HS-5 (cell line): ENCODE measurements around the gene CCL4.
"Not testable (repeated sequence)": the region's sequence is repeated elsewhere in the genome, so short reads cannot be mapped to it uniquely, and the experiment has no call there.

ENCODE experiments used
- DNase-seq: peaks from one replicate; pipeline ENCODE4 v3.0.0-alpha.2; 2012; ENCODE audit warnings: low read depth

The CCL4 gene

DNA sequence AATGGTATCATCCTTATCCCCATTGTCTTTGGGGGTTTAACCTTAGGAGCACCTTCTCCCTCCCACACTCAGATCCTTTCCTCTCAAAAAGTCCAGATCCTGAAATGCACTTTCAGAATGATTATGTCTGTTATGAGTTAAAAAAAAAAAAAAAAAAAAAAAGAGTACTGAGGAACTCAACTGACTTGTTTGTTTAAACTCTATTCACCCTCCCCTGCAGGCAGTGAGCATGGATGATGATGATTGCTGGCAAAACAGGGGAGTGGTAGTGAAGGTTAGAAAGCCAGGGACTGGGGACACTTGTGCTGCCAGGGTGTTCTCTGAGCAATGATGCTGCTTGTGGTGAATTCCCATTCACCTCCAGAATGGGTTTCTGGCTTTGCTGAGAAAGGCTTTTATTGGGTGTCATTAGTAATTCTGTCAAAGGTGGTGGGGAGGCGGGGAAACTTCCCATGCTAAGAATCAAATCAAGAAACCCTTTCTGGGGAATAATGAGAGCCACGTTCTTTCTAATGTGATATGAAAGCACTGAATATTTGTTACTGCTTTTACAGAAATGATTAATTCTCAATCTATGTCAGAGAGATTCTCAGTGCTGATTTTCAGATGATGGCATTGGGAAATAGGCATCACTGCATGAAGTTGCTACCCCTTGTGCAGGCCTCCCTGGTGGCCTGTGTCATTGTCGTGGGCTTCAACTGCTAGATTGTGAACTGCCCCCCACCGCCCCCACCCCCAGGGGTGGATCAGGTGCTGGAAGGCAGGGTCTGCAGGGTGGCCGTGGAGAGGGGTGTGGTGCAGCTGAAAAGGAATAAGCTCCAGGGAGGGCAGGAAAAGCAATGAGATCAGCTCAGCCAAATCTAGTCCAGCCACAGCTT, 14.1 kb downstream of the CCL4 start:
- DNase-seq, result no peak

DNA sequence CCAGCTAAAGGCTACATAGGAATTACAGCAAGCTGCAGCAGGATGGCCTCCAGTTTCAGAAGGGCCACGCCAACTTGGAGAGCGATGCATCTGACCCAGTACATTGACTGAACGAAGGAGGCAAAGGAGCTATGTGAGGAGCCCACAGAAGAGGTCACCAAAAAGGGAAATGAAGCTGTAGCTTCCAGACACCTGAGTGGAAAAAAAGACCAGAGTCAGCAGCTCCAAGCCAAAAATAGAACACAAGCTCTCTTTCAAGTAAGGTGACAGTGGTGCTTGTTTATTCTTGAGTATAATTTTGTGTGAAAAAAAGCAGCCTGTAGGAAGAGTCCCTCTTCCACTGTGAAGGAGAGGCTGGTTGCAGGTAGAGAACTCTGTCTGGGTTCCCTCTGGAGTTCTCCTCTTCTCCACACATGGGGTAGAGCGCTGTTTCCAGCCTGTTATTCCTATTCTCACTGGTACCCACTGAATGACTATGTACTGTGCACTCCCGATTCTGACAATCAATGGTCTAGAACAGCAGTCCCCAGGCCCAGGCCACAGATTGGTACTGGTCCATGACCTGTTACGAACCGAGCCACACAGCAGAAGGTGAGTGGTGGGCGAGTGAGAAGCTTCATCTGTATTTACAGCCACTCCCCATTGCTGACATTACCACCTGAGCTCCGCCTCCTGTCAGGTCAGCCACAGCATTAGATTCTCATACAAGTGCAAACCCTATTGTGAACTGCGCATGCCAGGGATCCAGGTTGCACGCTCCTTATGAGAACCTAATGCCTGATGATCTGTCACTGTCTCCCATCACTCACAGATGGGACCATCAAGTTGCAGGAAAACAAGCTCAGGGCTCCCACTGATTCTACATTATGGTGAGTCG, 15.1 kb downstream of the CCL4 start:
- DNase-seq, result no peak

DNA sequence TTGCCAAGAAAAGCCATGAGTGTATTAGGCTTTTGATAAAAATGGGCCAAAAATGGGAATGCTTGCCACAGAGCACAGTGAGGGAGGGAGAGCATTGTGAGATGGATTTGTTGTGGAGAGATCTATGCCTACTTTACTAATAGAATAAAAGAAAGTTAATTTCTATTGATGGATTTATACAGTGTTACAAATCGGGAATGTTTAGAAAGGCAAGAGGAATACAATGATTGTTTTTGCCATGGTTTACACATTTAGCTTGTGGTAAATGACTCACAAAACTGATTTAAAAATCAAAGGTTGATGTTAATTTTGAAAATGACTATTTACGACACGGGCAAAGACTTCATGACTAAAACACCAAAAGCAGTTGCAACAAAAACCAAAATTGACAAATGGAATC, 16.6 kb downstream of the CCL4 start:
- no peak for DNase-seq

DNA sequence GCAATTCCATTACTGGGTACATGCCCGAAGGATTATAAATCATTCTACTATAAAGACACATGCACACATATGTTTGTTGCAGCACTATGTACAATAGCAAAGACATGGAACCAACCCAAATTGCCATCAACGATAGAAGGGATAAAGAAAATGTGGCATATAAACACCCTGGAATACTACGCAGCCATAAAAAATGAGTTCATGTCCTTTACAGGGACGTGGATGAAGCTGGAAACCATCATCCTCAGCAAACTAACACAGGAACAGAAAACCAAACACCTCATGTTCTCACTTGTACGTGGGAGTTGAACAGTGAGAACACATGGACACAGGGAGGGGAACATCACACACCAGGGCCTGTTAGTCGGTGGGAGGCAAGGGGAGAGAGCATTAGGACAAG, 17.5 kb downstream of the CCL4 start:
- DNase-seq, result not testable (repeated sequence)

DNA sequence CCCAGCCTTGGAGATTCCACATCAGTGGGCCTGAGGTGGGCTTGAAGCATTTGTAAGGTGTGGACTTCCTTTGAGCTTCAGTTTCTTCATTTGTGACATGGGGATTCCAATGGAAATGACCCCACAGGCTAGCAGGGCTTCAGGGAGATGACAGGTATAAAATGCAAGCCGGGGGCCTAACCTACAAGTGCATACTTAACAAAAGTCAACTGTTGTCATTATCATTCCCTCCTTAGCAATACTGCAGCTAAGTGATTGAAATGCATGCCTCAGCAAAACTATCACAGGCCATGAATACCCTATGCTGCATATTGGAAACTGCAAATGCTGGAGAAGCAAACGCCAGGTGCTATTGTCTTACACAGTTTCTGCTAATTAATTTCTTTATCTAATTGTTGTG, 19.8 kb downstream of the CCL4 start:
- no peak for DNase-seq

DNA sequence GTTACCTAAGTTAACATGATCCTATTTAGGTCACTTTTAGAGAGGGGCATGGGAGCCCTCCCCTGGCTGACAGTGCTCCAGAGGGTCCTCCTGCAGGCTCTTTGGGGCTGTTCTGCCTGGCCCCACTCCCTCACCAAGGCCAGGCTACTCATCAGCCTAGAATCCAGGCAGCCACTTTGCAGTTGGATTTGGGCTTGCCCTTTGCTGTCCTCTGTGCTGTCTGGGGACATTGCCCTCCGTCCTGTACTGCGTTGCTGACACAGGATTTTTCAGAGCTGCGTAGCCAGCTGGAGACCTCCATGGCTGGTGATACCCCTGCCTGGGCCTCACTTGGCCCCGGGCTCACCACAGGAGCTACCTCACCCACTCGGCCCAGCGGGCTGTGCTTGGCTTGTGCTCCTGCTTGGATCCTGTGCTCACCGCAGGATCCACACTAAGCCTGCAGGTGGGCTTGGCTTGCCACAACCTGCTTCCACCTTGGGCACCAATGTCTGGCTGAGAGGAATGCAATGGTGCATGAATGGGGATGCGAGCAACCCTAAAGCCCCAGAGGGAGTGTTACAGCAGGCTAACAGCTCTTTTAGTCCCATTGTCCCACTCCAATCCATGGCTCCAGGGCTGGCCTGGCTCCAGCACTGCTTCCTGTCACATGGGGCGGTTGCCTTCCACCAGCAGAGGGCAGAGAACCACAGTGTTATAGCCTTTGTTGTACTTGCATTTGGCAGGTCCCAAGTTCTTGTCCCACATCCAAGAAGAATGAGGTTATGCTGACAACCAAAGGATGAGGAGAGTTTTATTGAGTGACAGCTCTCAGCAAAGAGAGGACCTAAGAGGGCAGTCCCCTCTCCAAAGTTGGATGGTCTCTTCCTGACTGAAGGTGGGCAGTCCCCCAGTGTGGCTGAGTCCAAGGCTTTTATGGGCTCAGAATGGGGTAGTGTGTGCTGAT, 21.5 kb downstream of the CCL4 start:
- DNase-seq, result no peak

DNA sequence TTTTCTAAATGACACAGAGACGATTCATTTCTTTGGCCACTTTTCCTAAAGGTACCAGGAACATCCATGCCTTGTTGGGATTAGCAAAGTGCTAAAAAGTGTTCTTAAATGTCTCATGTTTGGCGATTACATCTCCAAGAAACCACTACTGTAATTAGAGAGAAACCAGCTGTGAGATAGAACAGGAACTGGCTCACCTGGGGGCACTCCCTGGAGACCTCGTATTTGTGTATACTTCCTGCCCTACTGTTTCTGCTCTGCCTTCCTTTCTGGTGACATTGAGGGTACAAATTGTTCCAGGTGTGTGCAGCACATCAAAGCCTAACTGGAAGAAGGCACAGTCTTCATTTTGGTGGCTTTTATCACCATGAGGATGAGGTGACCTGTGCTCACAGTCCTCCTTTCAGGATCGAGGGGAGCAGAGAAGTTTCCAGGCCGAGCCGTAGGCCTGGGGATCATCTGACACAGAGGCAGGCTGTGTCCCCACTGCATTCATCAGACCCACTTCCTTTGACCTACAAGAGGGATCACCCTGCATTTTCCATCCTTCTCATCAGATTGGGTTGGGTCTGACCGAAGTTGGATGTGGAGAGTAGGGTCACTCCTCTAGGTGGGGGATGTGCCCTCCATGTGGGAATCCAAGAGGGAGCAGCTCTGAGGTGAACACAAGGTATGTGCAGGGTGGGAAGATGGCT, 23.7 kb downstream of the CCL4 start:
- no peak for DNase-seq

DNA sequence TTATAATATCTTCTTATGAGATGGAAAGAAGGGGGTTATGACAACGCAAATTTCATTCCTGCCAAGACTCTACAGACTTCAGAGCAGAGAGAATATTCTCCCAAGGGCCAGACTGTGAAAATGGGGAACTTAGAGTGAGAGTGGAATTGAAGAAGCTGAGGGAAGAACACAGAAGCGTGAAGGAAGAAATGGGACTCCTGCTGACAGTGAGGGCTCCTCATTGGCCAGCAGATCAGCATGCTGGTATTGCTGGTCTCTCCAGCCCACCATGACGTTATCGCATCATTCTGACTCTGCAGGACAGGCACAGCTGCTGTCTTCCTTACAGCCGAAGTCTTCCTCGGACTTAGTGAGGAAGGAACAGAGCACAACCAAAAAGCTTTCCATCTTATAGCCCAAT, 24.3 kb downstream of the CCL4 start:
- DNase-seq, result no peak

DNA sequence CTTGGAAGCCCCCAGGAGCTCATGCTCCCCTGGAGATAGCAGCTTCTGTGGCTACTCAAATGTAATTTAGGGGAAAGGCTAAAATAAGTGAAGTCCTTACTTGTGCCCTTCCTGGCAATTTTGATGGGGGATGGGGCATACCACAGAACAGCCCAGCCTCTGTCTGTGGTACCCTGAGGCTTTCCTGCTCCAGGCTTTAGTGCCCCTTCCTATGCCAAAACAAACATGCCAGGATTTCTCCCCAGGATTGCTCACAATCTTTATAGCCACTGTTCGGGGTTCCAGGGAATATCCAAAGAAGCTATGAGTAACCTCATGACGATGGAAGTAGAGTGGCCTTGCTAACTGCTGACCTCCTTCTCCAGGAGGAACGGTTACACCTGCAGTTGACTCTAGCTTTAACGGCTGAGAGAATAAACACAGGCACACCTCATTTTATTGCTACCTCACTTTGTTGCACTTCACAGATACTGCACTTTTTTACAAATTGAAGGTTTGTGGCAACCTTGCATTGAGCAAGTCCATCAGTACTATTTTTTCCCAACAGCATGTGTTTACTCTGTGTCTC, 24.9 kb downstream of the CCL4 start:
- no peak for DNase-seq

DNA sequence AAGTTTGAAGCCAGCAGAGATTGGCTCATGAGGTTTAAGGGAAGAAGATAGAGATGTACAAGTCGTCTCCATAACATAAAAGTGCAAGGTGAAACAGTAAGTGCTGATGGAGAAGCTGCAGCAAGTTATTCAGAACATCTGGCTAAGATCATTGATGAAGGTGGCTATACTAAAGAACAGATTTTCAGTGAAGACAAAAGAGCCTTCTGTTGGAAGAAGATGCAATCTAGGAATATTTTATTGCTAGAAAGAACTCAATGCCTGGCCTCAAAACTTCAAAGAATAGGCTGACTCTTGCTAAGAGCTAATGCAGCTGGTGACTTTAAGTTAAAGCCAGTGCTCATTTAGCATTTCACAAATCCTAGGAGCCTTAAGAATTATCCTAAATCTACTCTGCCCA, 26.0 kb downstream of the CCL4 start:
- DNase-seq, result no peak

DNA sequence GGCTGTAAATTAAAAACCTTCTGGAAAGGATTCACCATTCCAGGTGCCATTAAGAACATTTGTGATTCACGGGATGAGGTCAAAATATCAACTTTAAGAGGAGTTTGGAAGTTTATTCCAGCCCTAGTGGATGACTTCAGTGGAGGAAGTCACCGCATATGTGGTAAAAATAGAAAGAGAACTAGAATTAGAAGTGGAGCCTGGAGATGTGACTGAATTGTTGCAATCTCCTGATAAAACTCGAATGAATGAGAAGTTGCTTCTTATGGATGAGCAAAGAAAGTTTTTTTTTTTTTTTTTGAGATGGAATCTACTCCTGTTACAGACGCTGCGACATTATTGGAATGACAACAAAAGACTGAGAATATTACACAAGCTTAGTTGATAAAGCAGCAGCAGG, 26.7 kb downstream of the CCL4 start:
- DNase-seq, result no peak

DNA sequence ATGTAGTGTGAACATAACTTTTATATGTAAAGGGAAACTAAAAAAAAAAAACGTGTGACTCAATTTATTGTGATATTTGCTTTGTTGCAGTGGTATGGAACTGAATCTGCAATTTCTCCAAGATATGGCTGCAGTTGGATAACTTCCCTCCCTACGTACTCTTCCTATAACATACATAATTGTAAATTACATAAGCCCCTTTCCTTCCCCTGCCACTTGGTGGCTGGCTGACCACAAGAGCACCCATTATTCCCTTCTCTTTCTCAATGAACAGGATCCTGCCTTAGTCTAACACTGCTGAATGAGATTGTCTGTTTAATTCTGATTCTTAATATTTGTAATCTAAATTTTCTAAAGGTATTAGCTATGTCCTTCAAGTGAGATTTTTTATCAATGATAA, 27.8 kb downstream of the CCL4 start:
- DNase-seq, result no peak

DNA sequence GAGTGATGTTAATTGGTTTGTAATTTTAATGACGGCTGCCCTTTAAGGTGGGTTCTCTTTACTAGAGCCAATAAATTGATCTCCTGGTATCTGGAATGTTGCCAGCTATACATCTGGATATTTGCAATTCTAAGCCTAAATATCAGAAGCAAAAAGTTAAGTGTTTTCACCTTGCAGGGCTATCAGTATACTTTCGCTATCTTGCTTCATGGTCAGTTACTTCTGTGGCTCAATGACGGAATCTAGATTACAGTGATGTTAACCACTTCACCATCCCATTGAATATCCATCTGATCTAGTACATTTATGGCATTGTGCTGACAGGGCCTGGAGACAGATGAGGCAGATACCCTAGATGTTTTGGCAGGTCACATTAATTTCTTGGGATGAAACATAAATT, 28.3 kb downstream of the CCL4 start:
- DNase-seq, result no peak

DNA sequence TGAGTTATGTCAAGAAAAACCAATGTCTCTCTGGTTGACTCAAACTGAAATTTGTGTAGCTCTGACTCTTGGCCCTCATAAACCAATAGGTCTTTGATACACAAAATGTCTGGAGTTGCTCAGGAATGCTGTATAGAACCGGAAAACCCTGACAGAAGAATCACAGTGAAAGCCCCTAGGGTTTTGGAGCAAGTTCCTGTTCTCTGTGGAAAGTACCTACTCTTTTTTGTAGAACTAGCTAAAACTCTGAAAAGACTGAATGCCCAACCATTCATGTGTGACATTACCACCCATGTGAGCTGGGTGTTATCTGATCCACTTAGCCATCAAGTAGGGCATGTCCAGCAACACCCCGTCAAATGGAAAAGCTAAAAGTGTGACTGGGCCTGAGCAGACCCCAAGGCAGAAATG, 28.8 kb downstream of the CCL4 start:
- DNase-seq, result no peak

DNA sequence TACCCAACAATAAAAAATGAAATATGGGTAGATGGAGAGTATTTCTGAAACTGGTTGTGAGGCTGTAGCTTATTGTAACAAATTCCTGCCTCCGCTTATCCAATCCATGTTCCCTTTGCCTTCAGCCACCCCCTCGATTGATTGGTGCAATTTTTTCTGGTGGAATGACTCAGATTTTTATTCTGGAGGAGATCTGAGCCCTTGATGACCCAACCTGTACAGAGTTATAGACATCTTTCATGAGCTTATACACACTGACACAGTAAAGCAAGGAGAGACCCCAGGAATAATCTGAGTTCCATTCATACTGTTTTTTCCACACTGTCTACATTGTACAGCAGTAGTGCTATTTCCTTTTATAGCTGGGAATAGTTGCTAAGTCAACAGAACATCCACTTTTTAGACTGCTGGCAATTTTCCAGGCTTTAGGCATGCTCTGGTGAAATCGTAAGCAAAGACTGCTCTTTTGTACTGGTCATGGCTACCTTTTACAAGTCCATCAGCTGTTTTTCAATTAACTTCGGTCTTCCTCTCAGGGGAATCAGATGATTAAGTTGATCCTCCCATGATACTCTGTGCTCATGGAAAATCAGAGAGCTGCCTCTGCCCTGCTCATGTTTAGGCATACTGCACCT, 30.1 kb downstream of the CCL4 start:
- DNase-seq, result no peak

DNA sequence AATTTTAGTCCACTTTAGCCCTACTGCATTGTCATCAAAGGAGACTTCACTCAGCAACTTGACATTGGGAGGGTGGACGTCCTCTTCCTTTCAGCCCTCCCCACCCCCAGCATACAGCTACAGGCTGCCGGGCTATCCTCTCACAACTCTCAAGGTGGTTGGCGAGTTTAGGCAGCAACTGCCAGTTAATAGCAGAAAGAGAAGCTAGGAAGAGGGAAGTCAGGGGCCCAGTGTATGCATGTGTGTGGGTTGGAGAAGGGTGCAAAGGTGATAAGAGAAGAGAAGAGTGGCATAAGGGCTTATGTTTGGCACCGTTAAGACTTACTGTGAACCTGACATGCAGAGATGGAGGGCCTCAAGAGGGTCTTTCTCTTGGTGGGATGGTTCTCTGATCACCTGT, 31.8 kb downstream of the CCL4 start:
- no peak for DNase-seq

DNA sequence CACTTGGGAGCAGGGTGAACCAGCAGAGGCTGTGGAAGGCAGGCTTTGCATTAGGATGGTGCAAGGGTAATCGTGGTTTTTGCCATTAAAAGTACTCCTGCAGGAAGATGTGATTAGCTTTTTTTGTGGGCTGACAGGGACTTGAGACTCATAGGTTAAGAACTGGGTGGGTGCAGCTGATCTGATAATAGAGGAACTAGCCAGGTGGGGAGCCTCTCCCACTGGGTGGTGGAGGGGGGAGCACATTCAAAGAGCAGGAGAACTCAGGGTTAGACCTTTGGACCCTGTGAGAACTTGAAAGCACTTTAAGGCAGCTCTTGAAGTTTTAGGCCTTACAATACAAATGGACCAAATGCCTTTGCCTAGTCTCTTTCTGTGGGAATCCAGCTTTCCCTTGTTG, 32.4 kb downstream of the CCL4 start:
- no peak for DNase-seq

DNA sequence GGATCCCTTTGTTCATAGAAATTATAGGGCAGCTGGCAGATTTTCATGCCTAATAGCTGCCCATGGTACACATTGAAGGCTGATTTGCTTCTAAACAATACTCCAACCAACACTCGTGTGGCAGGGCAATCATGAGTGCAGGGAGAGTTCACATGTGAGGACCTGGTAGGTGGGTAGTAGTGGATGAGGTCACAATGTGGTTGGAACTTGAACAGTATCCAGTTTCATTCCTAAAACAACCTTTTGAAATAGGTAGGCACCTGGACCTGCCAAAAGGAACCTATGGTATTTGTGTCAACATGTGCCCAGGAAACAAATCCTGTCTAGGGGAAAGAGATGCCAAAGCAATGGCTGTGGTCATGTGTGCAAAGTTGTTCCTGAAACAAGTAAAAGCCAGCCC, 32.8 kb downstream of the CCL4 start:
- DNase-seq, result no peak

DNA sequence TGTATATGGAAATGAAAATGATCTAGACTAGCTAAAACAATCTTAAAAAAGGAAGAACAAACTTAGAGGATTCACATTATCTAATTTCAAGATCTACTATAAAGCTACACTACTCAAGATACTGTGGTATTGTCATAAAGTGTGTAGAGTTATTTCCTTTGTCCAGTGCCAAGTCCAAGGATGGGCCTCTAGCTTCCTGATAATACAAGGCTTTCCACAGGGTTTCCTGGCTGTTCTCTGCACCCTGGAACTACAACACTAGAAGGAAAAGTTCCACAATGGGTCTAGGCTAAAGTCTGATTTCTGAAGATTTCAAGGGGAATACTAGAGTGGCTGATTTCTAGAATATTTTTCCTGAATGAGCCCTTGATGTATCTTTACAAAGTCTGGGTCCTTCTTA, 38.6 kb downstream of the CCL4 start:
- DNase-seq, result no peak

DNA sequence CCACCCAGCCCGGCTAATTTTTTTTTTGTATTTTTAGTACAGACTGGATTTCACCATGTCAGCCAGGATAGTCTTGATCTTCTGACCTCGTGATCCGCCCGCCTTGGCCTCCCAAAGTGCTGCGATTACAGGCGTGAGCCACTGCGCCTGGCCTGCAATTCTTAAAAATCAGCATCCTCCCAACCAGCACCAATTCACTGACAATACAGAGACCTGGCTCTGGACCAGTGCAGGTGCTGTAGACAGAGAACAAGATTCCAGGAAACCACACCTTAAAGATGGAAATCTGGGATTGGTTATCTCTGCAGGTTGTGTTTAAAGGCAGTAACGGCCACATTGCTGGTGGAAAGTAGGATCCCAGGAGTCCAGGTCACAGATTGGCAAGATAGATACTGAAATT, 39.2 kb downstream of the CCL4 start:
- no peak for DNase-seq

DNA sequence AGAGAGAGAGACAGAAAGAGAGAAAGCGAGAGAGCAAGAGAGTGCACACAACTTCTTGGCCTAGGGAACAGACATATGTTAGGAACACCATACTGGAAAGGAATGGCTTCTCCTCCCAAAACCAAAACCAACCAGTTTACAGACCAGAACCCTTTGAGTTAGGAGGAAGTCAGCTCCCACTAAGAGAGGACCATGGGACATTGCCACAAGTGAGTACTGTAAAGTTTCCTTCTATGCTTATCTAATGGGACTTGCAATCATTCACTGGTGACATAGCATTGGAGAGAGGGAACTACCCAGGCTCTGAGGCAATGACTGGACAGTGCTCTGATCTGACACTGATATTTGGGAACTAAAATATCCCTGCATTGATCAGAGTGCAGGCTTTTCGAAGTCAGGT, 40.4 kb downstream of the CCL4 start:
- no peak for DNase-seq
